ENCODE measurements around the gene TLDC2.

TLDC2 gene

GRCh38 chr20:36850759-36851158 lies 25.2 kb upstream of the TLDC2 start:
- no peak for DNase-seq

- DNase-seq: no peak
These were observed 24.4 kb upstream of the TLDC2 start for GRCh38 chr20:36851490-36851889.

- DNase-seq: no peak
These were observed 23.8 kb upstream of the TLDC2 start for GRCh38 chr20:36852187-36852586.

- no peak for DNase-seq
These were observed 21.3 kb upstream of the TLDC2 start for GRCh38 chr20:36854348-36855240.

GRCh38 chr20:36855241-36855657 lies 20.7 kb upstream of the TLDC2 start:
- no peak for DNase-seq

- DNase-seq: no peak
These were observed 19.7 kb upstream of the TLDC2 start for GRCh38 chr20:36856195-36856594.

- no peak for DNase-seq
These were observed 19.0 kb upstream of the TLDC2 start for GRCh38 chr20:36856691-36857635.

- no peak for DNase-seq
These were observed 16.7 kb upstream of the TLDC2 start for GRCh38 chr20:36859282-36859555.

GRCh38 chr20:36859700-36860330 lies 16.1 kb upstream of the TLDC2 start:
- DNase-seq: no peak

GRCh38 chr20:36860339-36860738 lies 15.6 kb upstream of the TLDC2 start:
- DNase-seq: no peak

GRCh38 chr20:36860811-36861624 lies 14.9 kb upstream of the TLDC2 start:
- no peak for DNase-seq

- DNase-seq: no peak
These were observed 14.4 kb upstream of the TLDC2 start for GRCh38 chr20:36861625-36861874.

- DNase-seq: no peak
These were observed 13.8 kb upstream of the TLDC2 start for GRCh38 chr20:36861875-36862801.

- no peak for DNase-seq
These were observed 12.9 kb upstream of the TLDC2 start for GRCh38 chr20:36862857-36863668.

GRCh38 chr20:36865076-36865860 lies 10.7 kb upstream of the TLDC2 start:
- DNase-seq: no peak

- DNase-seq: no peak
These were observed 10.1 kb upstream of the TLDC2 start for GRCh38 chr20:36865861-36866149.

- DNase-seq: no peak
These were observed 9.8 kb upstream of the TLDC2 start for GRCh38 chr20:36866164-36866563.

- DNase-seq: no peak
These were observed 9.1 kb upstream of the TLDC2 start for GRCh38 chr20:36866681-36867495.
